SK-N-SH (cell line): Measurements from ENCODE around the gene MUC5AC.

Experiments used
- NRF1 ChIP-seq: IDR thresholded peaks from 2 replicates; pipeline ENCODE4 v1.6.1; 2012; ENCODE audit warnings: low read depth, mild to moderate bottlenecking, low read length
- TAF1 ChIP-seq: IDR thresholded peaks from 2 replicates; pipeline ENCODE4 v1.6.1; 2012; ENCODE audit warnings: low read depth, mild to moderate bottlenecking, low read length, moderate library complexity, borderline replicate concordance
- TF ChIP-seq, protein P1 (sequence below): fragments of 200-600 bp; sonication (generic); IDR thresholded peaks from 2 replicates; pipeline ENCODE4 v1.6.1; 2017; ENCODE audit warnings: antibody characterized with exemption, mild to moderate bottlenecking, moderate library complexity
- TF ChIP-seq, protein P2 (sequence below): fragments of 150-350 bp; IDR thresholded peaks from 2 replicates; pipeline ENCODE4 v1.6.1; 2017; ENCODE audit warnings: antibody characterized with exemption, low read length, low read depth, borderline replicate concordance

DNA sequence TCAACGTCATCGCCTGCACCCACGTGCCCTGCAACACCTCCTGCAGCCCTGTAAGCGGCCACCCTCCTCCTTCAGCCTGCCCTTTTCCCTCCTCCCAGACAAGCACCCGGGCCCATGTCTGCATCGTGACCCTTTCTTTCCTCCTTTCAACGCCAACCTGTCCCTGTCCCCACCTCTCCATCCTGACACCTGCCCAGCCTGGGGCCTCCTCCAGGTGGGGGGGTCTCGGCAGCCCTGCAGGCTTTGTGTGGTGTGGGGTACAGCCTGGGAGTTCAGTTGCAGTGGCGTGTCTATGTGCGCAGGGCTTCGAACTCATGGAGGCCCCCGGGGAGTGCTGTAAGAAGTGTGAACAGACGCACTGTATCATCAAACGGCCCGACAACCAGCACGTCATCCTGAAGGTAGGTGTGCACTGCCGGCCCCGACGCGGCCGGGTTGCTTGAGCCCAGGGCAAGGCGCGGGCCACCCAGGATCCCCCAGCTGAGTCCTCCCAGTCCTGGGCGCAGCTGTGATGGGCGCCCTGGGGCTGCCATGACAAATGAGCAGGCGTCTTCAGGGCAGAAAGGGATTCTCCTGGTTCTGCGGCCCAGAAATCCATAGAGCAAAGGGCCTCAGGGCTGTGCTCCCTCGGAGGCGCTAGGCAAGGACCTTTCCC, 49.4 kb upstream of the MUC5AC start:
- TF ChIP-seq, protein P1, sequence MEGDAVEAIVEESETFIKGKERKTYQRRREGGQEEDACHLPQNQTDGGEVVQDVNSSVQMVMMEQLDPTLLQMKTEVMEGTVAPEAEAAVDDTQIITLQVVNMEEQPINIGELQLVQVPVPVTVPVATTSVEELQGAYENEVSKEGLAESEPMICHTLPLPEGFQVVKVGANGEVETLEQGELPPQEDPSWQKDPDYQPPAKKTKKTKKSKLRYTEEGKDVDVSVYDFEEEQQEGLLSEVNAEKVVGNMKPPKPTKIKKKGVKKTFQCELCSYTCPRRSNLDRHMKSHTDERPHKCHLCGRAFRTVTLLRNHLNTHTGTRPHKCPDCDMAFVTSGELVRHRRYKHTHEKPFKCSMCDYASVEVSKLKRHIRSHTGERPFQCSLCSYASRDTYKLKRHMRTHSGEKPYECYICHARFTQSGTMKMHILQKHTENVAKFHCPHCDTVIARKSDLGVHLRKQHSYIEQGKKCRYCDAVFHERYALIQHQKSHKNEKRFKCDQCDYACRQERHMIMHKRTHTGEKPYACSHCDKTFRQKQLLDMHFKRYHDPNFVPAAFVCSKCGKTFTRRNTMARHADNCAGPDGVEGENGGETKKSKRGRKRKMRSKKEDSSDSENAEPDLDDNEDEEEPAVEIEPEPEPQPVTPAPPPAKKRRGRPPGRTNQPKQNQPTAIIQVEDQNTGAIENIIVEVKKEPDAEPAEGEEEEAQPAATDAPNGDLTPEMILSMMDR = no peak
- TF ChIP-seq NRF1 = no peak
- TF ChIP-seq, protein P2, sequence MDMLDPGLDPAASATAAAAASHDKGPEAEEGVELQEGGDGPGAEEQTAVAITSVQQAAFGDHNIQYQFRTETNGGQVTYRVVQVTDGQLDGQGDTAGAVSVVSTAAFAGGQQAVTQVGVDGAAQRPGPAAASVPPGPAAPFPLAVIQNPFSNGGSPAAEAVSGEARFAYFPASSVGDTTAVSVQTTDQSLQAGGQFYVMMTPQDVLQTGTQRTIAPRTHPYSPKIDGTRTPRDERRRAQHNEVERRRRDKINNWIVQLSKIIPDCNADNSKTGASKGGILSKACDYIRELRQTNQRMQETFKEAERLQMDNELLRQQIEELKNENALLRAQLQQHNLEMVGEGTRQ = no peak
- no peak for TF ChIP-seq TAF1
